ENCODE results near the gene MOB2.
A peak's percentile ranks its signal among the peaks of the same experiment; 100 is the strongest.

The MOB2 gene

DNA sequence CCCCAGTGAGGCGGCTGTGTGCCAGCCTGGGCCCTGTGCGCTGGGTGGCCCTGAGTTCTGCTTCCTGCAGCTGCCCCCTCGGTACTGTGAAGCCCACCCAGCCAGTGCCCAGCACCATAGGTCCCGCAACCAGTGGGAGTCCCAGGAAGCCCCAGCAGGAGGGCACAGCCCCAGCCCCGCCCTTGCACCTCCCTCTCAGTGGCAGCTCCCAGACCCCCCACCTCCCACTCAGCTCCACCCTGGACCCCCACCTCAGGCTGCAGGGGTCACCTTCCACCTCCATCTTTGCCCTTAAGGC is 30.9 kb downstream of the MOB2 start:
- DNase-seq: no peak

DNA sequence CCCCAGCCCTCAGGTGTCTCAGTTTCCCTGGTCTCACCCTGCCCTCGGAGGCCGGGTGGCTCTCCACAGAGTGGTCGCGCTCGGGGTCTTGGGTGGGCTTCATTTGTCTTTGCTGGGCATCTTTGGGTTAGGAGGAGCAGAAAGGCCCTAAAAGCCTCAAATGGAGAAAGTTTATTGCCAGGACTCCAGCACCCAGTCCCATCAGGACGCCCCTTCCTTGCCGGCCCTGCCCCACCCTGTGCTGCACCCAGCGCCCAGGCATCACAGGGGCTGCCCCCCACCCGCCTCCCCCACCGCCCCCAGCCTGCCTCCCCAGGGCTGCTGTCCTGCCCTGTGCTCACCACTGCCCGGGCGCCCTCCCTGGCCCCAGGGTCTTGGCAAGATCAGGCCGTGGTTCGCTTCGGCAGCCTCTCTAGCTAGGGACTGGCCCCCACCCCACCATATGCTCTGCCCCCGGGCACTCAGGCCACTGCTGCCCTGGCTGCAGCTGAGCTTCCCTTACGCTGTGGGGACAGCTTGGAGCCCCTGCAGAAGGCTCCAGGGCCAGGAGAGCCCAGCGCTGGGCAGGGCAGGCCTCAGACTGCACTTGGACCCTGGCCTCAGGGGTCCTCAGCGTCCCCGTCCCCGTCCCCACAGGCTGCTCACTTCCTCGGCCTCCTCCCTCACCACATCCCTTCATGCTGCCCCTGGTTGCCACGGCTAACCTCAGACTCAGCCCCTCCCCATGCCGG is 31.4 kb downstream of the MOB2 start:
- no peak for DNase-seq

DNA sequence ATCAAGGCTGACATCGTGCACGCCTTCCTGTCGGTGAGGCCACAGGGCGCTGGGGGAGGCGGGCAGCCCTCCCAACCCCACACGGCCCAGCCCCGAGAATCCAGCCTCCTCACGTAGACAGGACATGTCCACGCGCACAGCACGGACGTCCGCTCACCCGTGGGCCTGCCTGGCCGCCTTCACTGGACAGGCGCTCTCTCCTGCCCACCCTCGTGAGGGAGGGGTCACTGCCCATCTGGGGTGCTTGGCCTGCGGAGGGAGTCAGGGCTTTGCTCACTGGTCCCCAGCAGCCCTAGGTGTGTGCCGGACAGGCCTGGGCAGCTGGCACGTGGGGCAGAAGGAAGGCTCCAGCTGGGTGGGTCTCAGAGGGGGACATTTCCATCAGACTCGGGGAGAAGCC is 32.0 kb downstream of the MOB2 start:
- DNase-seq: no peak

DNA sequence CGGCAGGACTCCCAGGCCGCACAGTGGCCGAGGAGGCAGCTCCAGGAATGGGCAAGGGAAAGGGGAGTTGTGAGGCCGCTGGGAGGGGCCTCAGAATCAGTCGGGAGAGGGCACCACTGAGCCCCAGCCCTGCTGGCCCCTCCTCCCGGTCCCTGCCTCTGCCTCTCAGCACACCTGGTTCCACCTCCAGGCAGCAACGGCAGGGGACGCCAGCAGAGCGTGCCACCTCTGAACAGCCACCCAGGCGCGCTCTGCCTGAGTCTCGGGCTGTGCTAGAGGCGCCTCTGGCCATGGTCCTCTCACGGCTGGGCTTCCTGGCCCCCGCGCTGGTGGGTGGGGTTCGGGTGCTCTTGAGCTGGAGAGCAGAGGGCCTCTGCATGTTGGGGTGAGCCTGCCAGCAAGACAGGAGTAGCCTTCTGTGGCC is 33.0 kb downstream of the MOB2 start:
- DNase-seq: peak in 1 of 2 experiments; percentile 37

DNA sequence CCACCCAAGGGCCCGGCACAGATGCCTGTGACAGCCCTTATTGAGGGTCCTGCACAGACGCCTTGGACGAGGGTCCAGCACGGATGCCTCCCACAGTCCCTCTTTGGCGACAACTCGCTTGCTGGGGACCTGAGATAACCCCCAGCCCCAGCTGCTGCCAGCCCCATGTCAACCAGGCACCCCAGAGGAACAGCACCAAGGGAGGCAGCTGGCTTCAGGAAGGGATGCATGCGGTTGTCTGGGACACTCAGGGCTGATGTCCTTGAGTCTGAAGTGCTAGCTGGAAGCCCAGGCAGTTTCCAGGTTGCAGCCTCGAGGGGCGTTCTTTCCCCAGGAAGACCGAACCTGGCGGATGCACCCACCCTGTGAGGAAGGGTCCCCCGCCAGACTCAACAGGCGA is 33.8 kb downstream of the MOB2 start:
- DNase-seq: no peak

DNA sequence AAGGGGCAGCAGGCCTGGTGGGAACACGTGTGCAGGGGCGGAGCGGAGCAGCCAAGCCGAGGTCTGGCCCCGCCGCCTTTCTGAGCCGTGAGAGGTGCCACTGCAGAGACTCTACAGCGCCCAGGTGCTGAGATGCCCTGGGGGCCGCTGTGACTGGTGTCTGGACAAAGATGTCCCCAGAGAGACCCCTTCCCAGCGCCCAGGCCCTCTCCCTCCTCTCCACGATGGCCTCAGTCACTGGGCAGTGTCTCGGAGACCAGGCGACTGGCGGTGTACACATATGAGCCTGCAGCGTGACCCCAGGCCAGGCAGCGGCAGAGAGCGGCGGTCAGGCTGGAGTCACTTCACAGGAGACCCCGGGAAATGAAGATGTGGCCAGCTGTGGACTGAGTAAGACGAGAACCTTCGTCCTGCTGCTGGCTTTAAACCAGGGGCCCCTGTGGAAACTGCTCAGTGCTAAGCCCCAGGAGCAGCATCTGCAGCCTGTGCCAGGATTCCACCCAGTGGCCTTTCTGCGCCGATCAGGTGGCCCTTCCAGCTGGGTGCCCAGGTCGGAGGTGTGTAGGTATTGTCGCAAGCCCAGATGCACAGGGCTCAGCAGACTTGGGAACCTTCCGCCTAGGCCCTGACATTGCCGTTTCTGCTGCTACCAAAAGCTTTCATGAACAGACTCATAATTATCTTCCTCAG is 34.7 kb downstream of the MOB2 start:
- no peak for DNase-seq

DNA sequence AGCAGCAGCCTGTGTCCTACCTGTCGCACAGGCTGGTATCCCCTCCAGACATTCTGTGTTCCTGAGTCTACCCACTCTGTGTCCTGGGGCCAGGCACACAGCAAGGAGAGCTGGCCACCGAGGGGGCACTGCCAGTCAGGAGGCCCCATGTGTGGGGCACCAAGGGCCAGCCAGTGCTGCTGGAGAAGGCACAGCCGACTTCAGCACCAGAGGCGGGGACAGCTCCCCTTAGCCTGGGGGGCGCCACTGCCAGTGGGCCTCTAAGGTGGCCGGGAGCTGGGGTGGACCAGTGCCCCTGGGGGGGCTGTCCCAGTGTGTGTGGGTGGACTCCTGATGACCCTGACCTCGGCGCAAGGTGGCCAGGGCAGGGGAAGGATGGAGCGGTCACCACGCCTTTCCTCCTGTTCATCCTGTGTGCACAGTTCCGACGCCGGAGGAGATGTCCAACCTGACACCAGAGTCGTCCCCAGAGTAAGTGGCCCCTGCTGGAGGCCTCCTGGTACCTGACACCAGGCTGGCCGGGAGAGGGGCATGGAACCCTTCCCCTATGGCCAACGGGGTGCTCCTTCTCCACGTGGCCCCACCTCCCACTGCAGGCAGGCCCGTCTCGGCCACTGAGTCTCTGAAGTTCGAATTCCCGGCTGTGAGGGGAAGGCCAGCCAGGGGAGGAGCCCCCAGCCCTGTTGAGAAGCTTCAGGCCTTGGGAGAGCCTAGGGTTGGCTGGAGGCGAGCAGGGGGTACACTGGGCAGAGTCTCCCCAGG is 35.4 kb downstream of the MOB2 start:
- no peak for DNase-seq

DNA sequence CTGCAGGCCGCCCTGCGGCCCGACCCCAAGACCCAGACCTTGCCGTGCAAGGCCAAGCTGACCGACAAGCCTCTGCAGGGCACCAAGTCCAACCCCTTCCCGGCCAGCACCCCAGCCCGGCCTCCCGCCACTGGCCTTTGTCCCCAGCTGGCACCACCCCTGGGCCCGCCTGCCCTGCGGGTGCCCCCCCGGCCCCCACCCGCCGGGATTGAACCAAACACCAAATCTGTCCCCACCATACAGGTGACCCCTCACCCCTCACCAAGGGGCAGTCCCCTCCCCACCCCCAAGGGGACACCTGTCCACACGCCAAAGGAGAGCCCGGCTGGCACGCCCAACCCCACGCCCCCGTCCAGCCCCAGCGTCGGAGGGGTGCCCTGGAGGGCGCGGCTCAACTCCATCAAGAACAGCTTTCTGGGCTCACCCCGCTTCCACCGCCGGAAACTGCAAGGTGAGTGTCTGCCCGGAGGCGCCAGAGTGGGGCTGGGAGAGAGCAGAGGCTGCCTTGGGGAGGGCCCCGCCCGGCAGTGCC is 36.2 kb downstream of the MOB2 start:
- no peak for DNase-seq

DNA sequence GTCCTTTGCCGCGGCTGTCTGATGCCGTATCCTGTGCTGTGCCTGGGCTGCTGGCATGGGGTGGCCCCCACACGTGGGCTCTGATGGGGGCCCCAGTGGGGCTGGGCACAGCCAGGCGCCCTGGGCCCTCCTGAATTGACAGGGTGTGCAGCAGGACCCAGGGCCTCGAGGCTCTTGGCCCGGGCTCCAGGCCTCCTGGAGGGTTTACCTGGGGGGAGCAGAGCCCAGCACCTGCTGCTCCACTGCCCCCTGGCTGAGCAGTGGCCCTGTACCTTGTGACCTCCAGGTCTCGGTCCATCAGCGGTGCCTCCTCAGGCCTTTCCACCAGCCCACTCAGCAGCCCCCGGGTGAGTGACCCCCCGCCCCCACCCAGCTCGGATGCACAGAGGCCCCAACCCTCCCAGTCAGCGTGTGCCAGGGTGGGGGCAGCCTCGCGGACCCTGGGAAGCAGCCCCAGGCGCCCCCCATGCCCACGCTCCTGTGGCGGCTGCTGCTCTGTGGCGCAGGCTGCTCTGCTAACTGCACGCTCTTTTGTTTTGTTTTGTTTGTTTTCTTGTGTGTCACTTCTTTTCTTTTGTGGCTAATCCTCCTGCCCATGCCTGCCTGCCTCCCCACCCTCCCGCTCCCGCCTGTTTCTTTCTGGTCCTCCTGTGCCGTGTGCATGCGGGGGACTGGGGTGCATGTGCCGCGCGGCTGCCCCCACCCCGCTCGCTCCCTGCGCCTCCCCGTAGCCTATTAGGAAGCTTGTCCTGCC is 36.9 kb downstream of the MOB2 start:
- no peak for DNase-seq

DNA sequence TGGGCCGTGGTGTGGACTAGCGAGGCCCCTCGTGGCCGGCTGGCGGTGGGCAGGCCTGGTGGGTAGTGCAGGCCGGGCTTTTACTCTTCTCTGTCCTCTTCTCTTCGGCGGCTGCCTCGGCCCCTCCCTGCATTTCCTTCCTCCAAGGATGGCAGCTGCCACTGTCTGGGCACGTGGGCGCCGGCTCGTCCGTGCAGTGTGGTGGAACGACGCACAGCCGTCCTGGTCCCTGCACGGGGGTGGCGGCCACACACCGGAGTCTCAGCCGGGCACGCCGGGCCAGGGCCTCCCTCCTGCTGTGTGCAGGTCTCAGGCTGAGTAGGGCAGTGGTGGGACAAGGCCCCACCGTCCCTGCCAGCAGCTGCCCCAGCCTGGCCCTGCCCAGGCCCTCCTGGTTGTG is 37.7 kb downstream of the MOB2 start:
- DNase-seq: no peak

DNA sequence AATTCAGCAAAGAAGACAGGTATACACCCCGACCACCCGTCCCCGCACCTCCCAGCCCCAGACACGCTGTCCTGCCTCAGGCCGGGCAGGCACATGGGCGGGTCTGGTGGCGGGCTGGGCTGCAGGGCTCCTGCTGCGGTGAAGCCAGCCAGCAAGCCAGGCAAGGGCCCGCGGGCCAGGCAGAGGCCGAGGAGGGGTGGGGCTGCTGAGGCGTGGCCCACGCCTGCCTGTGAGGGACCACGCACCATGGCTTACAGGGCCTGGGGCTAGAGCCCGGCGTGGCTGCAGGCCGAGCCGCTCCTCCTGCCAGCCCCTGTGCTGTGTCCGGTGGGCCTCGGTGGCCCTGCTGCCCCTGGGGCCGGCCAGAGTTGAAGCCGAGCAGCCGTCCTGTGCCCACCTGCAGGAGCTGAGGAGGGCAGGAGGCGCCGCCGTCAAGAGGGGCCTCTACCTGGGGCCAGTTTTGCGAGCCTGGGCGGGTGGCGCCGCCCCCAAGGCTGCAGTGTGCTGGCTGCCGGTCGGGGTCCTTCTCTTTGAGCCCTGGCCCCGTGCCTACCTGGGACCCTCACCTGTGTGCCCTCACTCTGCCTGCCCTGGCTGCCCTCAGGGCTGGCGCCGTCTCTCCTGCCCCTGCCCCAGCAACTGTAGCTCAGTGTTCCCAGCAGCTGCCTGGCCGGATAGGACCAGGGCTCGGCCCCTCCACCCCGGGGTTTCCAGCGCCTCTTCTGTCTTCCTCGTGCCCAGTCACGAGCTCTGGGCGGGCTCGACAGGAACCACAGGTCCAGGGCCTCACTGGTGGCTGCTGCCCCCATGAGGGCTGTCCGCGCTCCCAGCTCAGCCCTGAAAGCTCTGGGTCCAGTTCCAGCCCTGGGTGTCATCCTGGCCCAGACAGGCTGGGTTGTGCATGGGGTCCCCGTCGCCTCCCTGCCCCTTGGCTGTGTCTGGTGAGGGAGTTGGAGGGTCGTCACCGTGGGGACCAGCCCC is 38.4 kb downstream of the MOB2 start:
- DNase-seq: no peak

DNA sequence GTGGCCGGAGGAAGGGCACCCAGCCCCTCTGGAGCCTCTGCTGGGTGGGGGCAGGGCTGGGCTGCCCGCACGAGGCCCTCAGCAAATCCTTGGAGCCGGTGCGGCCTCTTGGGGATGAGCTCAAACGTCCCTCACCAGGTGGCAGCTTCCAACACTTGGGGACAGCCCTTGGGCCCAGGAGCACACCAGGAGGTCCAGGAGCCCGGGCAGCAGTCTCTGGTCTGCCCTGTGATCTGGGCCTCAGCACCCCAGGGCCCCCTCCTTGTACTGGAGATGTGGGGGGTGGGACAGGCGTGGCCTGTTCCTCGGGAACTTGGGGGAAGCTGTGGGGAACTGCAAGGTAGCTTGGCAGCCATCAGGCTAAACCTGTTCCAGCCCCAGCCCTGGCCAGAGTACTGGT is 40.0 kb downstream of the MOB2 start:
- DNase-seq: no peak

DNA sequence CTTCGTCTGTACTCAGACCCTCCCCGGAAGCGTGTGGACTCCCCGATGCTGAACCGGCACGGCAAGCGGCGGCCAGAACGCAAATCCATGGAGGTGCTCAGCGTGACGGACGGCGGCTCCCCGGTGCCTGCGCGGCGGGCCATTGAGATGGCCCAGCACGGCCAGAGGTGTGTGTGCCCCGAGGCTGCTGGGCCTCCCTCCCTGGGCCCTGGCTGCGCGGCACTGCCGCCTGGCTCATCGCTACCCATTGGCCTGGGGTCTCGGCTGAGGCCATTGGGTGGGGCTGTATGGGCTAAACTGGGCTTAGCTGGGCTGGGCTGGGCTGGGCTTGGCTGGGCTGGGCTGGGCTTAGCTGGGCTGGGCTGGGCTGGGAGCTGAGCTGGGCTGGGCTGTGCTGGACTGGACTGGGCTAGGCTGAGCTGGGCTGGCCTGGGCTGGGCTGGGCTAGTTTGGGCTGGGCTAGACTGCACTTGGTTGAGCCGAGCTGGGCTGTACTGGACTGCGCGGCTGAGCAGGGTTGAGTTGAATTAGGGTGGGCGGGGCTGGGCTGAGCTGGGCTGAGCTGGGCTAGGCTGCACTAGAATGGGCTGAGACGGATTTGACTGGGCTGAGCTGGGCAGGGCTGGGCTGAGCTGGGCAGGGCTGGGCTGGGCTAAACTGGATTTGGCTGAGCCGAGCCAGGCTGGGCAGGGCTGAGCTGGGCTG is 40.7 kb downstream of the MOB2 start:
- no peak for DNase-seq

DNA sequence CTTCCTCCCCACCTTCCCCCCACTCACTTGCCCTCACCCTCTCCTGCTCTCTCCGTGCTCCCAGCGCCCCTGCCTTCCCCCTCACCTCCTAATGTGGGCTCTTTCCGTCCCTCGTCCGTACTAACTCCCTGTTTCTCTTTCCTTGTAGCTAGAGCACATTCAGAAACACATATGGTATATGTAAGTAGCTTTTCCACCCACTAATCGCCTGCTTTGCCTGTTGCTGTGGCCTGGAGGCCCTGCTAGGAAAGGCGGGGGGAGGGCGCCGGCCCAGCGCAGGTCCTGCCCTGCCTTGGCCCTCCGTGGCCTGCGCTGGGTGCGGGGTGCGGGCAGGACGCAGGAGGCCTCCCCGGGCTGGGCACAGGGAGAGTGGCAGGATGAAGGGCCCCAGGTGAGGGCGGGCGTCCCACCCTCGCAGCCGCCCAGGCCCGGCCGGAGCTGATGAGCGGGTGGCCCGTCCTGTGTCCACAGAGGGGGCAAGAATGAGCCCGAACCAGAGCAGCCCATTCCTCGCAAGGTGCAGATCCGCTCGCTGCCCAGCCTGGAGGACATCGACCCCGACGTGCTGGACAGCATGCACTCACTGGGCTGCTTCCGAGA is 41.7 kb downstream of the MOB2 start:
- DNase-seq: no peak

DNA sequence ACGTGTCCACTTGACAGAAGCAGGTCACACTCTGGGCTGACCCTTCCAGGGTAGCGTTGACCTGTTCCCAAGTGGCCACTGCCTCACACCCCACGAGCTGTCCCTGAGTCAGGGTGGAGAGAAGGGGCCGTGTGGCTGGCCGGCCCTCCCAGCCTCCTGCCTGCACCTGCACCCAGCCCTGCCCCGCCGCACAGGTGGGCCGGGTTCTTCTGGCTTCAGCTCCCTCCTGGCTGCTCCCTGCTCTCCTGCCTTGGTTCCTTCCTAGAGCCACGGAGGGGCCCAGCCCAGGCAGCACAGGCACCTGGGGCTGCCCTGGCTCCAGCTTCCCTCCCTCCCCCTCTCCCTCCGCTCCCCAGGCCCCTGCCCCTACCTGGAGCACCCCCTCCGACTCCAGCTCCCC is 42.3 kb downstream of the MOB2 start:
- DNase-seq: no peak

DNA sequence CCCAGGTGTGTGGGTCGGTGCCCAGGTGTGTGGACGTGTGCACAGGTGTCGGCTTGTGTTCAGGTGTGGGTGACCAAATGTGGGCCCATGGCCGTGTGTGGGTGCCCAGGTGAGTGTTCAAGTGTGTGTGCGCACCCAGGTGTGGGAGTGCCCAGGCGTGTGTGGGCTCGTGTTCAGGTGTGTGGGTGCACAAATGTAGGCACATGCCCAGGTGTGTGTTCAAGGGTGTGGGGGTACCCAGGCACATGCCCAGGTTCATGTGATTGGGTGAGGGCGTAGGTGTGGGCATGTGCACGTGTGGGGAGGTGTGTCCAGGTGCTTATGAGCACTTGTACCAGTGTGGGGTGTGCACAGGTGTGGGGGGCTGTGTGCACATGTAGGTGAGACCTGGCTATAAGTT is 42.8 kb downstream of the MOB2 start:
- no peak for DNase-seq

DNA sequence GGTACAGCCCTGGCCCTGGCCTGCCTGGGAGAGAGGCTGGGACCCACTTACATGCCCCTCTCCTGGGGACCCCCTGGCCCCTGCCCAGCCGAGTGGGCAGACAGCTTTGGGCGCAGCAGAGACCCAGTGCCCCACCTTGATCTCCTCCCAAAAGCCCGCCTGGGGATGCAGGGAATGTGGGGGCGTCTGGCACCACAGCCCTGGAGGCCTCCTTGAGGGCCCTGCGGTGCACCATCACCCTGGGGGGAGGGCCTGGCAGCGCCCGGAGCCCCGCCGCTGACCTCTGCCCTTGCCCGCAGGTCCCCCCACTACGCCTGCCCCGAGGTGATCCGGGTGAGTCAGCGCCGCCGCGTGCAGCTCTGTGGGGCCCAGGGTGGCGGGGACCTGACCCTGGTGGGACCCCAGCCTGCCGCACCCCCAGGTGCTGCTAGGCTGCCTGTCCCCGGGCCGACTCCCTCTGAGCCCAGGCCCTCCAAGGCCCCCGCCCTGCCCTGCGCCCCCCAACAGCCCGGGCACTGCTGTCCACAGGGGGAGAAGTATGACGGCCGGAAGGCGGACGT is 43.7 kb downstream of the MOB2 start:
- no peak for DNase-seq

DNA sequence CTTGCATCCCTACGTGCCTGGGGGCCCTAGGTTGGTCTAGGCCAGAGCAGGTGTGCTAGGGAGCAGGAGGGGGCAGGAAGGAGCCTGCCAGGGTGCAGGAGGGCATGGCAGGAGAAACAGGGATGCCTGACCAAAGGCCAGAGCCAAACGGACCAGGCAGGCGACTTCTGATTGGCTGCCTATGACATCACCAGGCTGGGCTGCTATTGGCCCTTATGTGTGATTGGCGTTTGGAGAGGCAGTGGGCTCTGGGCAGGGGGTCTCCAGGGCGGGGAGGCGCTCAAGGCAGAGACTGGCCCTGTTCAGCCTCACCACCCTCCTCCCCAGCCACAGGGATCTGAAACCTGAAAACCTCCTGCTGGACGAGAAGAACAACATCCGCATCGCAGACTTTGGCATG is 44.4 kb downstream of the MOB2 start:
- no peak for DNase-seq

DNA sequence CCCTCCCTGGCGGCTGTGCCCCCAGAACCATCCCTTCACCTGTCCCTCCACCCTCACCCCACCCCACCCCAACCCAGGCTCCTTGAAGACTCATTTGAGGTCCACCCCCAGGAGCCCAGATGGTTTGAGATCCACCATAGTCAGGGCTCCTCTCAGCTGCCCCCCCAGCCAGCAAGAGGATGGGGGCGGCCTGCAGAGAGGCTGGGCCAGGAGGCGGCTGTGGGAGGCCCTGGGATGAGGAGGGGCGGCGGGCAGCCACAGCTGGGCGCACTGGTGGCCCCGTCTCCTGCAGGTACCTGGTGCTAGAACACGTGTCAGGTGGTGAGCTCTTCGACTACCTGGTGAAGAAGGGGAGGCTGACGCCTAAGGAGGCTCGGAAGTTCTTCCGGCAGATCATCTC is 46.1 kb downstream of the MOB2 start:
- no peak for DNase-seq

DNA sequence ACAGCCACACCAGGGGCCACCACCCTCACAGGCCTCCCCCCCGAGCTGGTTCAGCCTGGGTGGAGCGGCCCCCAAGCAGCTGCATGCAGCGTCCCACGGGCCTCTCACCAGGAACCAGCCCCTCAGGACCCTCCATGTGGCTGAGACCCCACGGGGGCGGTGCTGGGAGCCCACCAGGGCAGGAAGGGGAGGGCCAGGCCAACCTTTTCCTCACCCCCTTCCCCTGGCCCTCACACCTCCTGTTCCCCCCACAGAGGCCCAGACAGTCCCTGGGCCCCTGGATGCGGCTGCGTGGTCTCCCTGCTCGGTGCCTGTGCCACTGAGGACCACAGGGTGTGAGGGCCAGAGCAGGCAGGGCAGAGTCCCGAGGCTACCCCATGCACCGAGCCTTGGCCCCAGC is 46.5 kb downstream of the MOB2 start:
- DNase-seq: no peak

DNA sequence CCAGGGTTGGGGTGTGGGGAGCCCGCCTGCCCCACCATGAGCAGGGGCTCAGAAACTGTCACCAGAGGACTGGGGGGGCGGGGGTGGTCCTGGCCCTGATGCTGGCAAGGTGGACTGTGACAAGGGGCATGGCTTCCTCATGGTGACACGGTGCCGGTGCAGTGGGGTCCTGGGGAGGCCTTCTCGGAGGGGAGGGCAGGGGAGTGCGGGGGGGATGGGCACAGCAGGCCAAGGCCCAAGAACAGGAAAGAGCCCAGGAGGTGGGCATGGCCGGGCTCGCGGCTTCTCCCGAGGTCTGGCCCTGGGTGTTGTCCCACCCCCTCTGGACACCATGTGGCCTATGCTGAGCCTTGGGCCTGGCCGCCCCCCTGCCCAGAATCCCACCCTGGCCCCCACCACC is 47.2 kb downstream of the MOB2 start:
- DNase-seq: no peak

All from activated T-cell treated with anti-CD3 and anti-CD28 coated beads, Interleukin-2, amount 50 U/mL, for 48 hours (primary cell).